KMS-11 (cell line): Measurements from ENCODE around the gene CDH3.

Experiments
- H2AFZ ChIP-seq: fragments of 200-600 bp; sonication (generic); 2 replicates; pipeline ENCODE4 v1.6.1; 2016; ENCODE audit warnings: antibody characterized with exemption, mixed run types, low read depth
- H3K27ac ChIP-seq: fragments of 200-600 bp; sonication (generic); 2 replicates; pipeline ENCODE4 v1.6.1; 2016; ENCODE audit warnings: mild to moderate bottlenecking, mixed run types
- H3K27me3 ChIP-seq: fragments of 200-600 bp; sonication (generic); 2 replicates; pipeline ENCODE4 v1.6.1; 2017; ENCODE audit warnings: mild to moderate bottlenecking, low read depth, mixed run types, moderate library complexity; ENCODE audit not compliant: insufficient read depth
- H3K36me3 ChIP-seq: fragments of 200-600 bp; sonication (generic); 2 replicates; pipeline ENCODE4 v1.6.1; 2017; ENCODE audit warnings: mild to moderate bottlenecking, mixed run types; ENCODE audit not compliant: insufficient read depth
- H3K4me1 ChIP-seq: fragments of 200-600 bp; sonication (generic); 2 replicates; pipeline ENCODE4 v1.6.1; 2016; ENCODE audit warnings: mild to moderate bottlenecking, low read depth, mixed run types; ENCODE audit not compliant: poor library complexity, severe bottlenecking
- H3K4me2 ChIP-seq: fragments of 200-600 bp; sonication (generic); 2 replicates; pipeline ENCODE4 v1.7.0; 2016; ENCODE audit warnings: mild to moderate bottlenecking, mixed run types
- H3K4me3 ChIP-seq: fragments of 200-600 bp; sonication (generic); IDR thresholded peaks from 2 replicates; pipeline ENCODE4 v1.6.1; 2017; ENCODE audit warnings: low read depth, low read length, mixed read lengths; ENCODE audit not compliant: insufficient read depth
- H3K79me2 ChIP-seq: fragments of 200-600 bp; sonication (generic); 2 replicates; pipeline ENCODE4 v1.6.1; 2016; ENCODE audit warnings: low read depth, mixed run types; ENCODE audit not compliant: insufficient read depth
- H3K9ac ChIP-seq: fragments of 200-600 bp; sonication (generic); 2 replicates; pipeline ENCODE4 v1.6.1; 2016; ENCODE audit warnings: mild to moderate bottlenecking, mixed run types
- H4K20me1 ChIP-seq: fragments of 200-600 bp; sonication (generic); 2 replicates; pipeline ENCODE4 v1.6.1; 2016; ENCODE audit warnings: mild to moderate bottlenecking, mixed run types; ENCODE audit not compliant: insufficient read depth
- TF ChIP-seq, protein P1 (sequence below): fragments of 200-600 bp; sonication (generic); conservative IDR thresholded peaks from 2 replicates; pipeline ENCODE4 v1.6.1; 2017; ENCODE audit warnings: low read depth, mild to moderate bottlenecking, antibody characterized with exemption, low read length, moderate library complexity, mixed read lengths

CDH3 gene

GRCh38 chr16:68643227-68643626, 1.9 kb upstream of the CDH3 start:
- Histone ChIP-seq H3K4me2 (no peak overlapping the region), H3K79me2 (no peaks in the 10 kb centered on the region), H3K27me3 (no peaks in the 10 kb centered on the region), H4K20me1 (no peaks in the 10 kb centered on the region), H3K27ac (no peak overlapping the region), H3K4me3 (no peak overlapping the region), H3K4me1 (no peaks in the 10 kb centered on the region), H2AFZ (no peak overlapping the region), H3K9ac (no peak overlapping the region), H3K36me3 (no peaks in the 10 kb centered on the region)
- TF ChIP-seq, protein P1, sequence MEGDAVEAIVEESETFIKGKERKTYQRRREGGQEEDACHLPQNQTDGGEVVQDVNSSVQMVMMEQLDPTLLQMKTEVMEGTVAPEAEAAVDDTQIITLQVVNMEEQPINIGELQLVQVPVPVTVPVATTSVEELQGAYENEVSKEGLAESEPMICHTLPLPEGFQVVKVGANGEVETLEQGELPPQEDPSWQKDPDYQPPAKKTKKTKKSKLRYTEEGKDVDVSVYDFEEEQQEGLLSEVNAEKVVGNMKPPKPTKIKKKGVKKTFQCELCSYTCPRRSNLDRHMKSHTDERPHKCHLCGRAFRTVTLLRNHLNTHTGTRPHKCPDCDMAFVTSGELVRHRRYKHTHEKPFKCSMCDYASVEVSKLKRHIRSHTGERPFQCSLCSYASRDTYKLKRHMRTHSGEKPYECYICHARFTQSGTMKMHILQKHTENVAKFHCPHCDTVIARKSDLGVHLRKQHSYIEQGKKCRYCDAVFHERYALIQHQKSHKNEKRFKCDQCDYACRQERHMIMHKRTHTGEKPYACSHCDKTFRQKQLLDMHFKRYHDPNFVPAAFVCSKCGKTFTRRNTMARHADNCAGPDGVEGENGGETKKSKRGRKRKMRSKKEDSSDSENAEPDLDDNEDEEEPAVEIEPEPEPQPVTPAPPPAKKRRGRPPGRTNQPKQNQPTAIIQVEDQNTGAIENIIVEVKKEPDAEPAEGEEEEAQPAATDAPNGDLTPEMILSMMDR: no peak

DNA sequence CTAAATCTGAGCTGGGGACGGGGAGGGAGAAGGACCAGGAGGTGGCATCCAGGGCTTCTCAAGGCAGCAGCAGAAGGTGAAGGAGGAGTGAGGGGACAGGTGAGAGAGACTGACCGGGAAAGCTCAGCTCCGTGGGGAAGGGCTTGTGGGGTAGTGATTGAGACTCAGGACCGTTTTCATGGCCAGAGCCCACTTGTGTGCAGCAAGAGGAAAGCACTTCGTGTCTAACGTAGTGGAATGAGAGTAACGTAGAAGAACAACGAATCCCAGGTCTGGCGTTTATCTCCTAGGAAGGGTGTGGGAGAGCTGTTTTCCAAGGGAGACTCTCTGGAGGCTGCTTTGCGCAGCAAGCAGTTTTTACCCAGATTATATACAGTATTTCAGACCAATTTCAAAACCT, 1.3 kb upstream of the CDH3 start:
- Histone ChIP-seq H3K4me2 (no peak overlapping the region), H3K27me3 (no peaks in the 10 kb centered on the region), H3K27ac (no peak overlapping the region)

GRCh38 chr16:68644296-68644695, 814 bp upstream of the CDH3 start:
- Histone ChIP-seq H3K79me2 (no peaks in the 10 kb centered on the region), H2AFZ (no peak overlapping the region), H3K27me3 (no peaks in the 10 kb centered on the region), H3K4me3 (no peak overlapping the region), H3K36me3 (no peaks in the 10 kb centered on the region), H3K4me2 (no peak overlapping the region), H3K9ac (no peak overlapping the region), H4K20me1 (no peaks in the 10 kb centered on the region), H3K4me1 (no peaks in the 10 kb centered on the region), H3K27ac (no peak overlapping the region)
- TF ChIP-seq, protein P1: no peak

More for the DNA sequence above, 1.3 kb upstream of the CDH3 start:
- Histone ChIP-seq H3K4me3 (no peak overlapping the region), H3K79me2 (no peaks in the 10 kb centered on the region), H3K4me1 (no peaks in the 10 kb centered on the region), H3K36me3 (no peaks in the 10 kb centered on the region), H2AFZ (no peak overlapping the region), H4K20me1 (no peaks in the 10 kb centered on the region), H3K9ac (no peak overlapping the region)
- TF ChIP-seq, protein P1: no peak

- no peak overlapping the region for H3K4me3 ChIP-seq
- no peak overlapping the region for H3K9ac ChIP-seq
- H3K79me2 ChIP-seq: no peaks in the 10 kb centered on the region
- TF ChIP-seq, protein P1: no peak
- H3K4me1 ChIP-seq: no peaks in the 10 kb centered on the region
- H3K36me3 ChIP-seq: no peaks in the 10 kb centered on the region
- H3K4me2 ChIP-seq: no peak overlapping the region
- no peak overlapping the region for H3K27ac ChIP-seq
- no peaks in the 10 kb centered on the region for H4K20me1 ChIP-seq
- no peaks in the 10 kb centered on the region for H3K27me3 ChIP-seq
- no peak overlapping the region for H2AFZ ChIP-seq
Measured at GRCh38 chr16:68645494-68646388, 631 bp downstream of the CDH3 start.
